DMS153 treated with DMSO at 0.1 percent for 48 hours (cell line): ENCODE measurements around the gene UNC79.

Source experiments
- DNase-seq: peaks from one replicate; lab custom pipeline; 2025; ENCODE audit not compliant: unreplicated experiment; lab: John Stamatoyannopoulos, UW

The UNC79 gene

DNA sequence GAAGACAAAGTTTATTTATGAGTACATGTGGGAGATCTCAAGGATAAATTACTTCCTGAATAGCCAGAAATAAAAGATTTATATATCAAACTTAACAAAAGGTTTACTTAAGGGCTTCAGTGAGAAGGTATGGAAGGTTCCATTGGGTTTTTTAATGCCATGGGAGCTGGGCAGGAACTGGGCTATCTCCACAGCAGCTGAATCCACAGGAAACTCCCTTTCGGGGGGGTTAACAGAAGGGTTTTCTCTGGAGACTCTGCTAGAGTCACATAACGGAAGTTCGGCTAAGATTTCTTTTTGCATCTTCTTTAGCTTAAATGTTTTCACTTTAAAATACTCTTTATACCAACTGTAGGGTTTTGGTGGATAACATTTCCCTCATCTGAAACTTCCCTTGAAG, 113.5 kb downstream of the UNC79 start:
- no peak for DNase-seq

DNA sequence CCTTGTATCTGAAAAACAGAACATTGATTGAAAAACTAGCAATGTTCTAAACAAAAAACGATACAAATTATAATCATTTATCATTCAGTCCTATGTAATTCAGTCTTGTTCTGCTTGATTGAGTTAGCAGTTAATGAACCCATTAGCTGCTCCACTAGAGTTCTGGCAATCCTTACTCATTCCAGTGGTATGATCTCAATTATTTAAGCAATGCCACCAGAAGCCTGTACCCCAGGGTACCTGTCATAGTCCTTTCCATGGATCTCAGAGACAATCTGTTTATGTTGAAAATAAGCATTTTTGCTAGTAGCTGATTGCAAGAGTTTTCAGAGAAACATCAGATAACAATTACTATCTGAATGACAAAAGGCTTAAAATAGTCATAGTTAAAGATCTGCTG, 115.9 kb downstream of the UNC79 start:
- DNase-seq: no peak

DNA sequence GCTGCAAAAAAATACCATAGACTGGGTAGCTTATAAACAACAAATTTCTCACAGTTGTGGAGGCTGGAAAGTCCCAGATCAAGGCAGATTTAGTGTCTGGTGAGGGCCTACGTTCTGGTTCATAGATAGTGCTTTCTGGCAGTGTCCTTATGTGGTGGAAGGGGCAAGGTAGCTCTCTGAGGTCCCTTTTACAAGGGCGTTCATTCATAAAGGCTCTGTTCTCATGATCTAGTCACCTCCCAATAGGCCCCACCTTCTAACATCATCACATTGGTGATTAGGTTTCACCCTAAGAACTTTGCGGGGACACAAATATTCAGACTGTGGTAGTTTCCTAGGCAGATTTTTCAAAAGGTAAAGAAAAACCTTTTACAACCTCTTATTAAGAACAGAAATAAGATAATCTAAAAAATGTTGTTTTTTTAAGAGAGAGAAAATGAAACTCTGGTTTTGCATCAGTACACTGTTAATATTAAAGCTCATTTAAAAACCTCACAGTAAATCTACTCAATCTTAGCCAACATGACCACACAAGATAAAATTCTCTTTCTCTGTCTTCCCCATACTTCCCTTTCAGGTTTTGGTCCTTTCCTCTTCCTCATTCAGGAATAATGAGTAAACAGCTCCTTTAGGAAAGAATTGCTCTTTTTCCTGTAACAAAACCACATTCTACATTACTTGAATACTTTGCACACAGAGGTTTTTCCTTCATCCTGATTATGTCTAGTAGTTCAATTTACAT, 117.5 kb downstream of the UNC79 start:
- no peak for DNase-seq

DNA sequence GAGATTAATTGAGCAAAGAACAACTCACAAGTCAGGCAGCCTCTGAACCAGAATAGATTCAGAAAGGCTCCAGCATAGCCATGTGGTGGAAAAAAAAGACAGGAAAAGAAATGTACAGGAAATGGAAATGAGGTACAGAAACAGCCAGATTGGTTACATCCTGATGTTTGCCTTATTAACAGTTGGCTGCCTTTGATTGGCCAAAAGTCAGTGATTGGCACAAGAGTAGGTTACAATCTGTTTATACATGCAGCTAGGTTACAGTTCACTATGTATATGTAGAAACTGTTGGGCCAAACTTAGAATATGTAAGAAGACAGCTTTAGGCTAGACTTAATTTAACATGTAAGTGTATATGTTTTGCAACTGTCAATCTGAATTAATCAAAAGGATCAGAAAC, 118.9 kb downstream of the UNC79 start:
- no peak for DNase-seq

DNA sequence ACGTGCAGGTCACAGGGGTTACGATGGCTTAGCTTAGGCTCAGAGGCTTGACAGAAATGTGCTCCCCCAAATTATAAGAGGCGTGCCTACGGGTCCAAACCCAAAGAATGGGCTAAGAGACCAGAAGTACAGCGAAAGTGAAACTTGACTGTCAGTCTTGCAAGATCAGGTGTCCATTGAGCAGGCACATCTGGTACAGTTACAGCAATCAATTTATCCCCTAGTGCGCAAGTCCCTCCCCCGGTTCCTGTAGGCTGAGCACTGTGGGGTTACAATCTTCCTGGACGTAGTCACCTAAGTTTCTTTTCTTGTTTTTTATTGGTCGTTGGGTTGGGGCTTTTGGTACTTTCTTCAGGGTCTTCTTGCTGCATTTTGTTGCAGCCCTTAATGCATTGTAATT, 134.2 kb downstream of the UNC79 start:
- no peak for DNase-seq

DNA sequence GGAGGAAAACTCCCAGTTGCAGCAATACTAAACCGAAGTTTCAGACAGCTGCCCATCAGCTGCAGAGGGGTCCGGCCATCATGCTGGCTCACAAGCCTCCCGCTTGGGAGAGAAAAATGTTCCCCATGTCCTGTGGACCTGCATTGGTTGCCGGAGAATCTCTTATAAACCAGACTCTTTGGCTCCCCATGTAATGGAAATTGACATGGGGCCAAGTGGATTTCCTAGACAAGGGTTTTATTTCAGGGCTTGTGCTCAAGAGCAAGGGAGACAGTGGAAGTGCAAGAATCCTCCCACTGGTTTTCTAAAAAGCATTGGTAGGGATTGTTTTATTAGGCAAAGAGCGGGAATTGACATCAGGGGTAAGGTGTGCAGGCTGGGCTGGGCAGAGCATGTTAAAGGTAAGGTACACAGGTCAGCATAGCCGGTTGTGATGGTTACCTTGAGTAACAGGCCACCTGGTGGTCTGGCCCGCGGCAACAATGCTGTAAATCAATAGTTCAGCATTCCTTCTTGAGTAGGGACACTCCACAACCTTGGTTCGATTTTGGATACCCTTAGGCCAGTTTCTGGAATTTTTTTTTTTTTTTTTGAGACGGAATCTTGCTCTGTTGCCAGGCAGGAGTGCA, 135.4 kb downstream of the UNC79 start:
- DNase-seq: no peak

DNA sequence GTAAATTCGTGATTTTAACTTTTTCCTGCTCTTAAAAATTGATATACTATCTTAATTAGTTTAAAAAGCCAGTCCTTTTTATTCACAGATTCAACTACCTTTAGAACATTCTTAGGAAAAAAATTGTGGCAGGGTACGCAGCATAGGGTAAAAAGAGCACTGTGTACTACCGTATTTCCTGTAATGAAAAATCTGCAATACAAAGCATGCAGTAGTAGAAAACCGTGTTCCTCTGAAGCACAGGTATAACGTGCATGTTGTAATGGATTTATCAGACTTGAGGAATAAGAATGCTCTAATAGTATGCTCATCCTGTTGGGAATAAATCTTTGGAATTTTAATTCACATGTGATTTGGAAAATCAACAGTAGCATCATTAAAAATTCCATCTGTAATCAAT, 140.5 kb downstream of the UNC79 start:
- no peak for DNase-seq

DNA sequence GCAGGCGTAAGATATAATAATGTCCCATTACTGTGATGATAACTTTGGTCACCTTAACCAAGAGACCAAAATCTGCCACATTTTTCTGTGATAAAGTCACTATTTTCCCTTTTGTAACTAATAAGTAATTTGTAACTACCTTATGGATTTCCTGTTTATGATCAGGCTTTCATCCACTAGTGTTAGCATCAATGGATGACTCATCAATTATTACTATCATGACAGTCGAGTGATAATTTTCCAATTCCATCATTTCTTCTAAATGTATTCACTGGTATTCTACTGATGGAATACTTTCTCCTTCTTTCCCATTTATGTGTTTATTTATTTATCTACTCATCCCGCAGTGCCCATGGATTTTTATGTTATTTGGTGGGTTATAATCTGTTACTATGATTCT, 148.4 kb downstream of the UNC79 start:
- DNase-seq: no peak

DNA sequence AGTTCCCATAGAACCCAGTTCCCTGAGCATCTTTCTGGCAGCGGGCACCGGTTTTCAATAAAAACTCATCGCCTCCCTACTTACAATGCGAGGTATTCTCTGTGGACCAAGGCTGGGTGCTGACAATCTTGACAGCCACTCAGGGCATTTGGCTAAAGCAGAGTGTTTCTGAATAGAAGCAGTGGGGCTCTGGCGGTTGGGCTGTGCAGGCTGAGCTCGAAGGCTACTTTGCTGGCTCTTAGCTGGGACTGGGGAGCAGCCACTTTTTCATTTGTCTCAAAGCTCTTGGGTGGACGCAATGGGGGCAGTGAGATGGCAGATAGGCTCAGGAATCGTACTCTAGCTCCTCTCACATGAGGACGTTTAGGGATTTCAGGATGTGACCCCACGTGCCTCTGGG, 151.8 kb downstream of the UNC79 start:
- no peak for DNase-seq

DNA sequence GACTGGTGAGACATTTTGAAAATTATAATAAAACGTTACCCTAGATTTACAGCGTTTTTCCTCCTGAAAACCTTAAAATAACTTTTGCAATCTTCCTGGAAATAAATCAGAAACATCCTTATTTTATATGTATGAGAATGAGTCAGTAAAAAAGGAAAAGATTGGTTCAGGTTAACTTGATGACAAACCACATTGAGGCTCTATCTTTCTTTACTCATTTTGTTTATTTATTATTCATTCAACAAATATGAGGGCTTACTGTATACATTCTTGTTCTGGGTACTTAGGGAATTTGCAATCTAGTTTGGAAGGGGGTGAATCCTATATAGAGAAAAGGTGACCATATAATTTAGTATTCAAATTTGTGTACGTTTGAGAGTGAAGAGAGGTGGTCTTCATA, 156.6 kb downstream of the UNC79 start:
- DNase-seq: no peak

DNA sequence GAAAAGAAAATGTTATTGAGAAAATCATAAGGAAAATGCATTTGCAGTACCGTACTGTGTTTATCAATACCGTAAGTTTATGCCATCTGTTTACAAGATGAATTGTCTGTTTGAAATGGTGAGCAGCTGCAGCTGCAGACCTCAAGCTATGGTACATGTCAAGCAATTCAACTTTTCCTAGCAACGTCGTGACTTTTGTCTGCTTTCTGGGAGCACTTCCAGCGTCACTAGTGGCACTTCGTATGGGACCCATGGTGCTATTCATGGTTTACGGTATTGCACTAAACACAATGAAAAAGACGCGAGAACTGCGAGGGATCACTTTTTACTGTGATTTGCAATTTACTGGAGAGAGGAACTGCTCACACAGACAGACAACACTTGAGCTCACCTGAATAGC, 160.8 kb downstream of the UNC79 start:
- no peak for DNase-seq

DNA sequence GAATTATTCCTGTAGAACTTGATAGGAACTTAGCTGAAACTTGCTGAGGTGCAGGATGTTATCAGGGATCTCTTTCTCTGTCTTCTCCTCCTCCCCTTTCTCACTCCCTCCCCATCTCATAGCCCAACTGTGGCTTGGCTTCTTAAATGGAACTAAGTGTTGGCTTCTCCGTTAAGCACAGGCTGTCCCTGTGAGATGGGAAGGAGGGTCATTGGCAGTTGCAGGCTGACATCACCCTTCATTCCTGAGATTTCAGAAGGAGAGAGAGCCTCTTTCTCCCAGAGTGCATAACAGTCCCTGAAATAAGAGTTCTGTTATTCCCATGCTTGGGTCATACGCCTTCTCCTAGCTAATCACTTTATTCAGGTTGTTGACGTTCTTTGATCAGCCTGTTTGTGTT, 162.0 kb downstream of the UNC79 start:
- DNase-seq: no peak

DNA sequence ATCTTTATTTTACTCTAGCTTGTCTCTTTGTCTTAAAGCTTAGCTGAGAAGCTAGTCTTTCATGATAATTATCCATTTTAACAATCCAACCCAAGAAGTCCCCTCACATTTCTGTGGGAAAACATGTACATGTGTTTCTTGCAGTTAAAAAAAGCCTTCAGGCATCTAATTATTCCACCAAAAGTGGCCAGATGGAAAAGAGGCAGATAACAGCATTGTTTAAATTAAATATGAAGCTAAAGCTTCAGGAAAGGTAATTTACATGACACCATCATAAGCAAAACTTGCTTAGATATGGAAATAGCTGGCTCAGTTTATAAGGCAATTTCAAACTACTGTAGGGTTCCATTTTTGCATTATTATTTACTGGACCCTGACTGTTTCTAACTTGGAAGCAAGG, 175.4 kb downstream of the UNC79 start:
- DNase-seq: no peak

DNA sequence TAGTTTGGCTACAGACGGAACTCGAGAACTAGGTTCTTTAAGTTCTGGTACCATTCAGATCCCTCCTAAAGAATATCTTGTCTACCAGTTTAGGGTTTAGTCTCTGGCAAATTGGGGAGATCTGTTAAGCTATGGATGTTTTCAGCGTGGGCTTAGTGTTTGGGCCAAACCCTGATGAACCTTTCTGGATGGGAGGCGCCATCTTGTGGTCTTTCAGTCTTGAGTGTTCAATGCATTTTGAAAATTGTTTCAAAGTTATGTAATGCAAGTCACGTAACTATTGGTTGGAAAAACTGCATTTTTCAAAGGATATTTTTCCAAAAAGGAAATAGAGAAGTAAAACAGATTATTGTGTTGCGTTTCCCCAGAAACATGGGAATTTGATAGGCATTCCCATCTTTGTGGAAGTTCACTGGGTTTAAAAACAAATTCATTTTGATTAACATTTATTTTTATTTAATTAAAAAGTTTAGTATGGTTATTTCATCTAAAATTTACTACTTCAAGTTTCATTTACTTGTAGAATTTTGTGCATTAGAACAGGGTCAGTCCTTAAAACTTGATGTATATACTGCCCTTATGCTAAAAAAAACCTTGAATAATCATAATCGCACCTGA, 188.5 kb downstream of the UNC79 start:
- DNase-seq: peak; percentile 19

DNA sequence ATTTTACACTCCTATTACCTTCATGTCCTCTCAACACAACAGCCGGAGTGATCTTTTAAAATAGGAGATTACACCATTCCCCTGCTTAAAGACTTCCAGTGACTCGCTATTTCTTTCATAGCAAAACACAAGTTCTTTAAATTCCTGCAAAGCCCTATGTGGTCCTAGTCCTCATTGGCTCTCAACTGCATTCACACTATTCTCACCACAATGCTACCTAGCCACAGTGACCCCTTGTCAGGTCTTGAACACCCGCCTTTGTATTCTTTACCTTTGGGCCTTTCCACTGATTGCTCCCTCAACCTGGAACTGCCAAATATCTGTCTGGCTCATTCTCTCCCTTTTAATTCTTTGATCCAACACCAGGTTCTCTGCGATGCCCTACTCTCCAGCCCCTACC, 197.3 kb downstream of the UNC79 start:
- DNase-seq: no peak

DNA sequence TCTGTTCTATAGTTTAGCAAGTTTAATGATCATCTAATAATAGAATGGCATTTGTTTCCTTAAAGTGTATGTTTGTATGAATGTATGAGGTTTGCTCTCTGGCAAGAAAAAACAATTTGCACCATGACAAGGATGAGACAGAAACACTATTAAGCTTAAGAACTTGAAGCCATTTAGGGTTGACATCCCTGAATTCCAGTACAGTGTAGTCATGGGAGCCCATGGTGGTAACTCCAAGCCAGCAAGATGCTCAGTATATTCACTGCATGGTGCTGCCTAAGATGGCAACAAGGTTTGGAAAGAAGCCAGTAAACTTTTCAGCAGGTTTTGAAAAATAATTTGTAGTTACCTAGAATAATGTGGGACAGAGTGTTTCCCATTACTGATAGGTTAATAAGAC, 198.9 kb downstream of the UNC79 start:
- no peak for DNase-seq

DNA sequence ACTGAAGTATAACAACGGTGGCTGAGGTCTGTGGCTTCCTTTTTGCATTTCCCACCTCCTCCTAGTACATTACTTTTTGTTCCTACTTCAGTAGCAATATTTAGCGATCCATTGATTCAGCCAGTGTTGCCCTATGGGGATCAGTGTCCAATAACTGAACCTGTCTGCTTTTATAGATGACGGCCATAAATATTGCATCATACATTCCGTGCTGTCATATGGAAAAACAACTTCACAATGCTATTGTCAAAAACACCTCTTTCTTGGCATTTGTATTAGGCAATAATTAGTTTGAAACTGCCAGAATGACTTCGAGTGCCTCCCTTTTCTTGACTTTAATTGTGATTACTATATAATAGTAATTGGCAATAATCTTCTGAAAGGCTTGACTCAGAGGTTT, 208.1 kb downstream of the UNC79 start:
- DNase-seq: no peak

DNA sequence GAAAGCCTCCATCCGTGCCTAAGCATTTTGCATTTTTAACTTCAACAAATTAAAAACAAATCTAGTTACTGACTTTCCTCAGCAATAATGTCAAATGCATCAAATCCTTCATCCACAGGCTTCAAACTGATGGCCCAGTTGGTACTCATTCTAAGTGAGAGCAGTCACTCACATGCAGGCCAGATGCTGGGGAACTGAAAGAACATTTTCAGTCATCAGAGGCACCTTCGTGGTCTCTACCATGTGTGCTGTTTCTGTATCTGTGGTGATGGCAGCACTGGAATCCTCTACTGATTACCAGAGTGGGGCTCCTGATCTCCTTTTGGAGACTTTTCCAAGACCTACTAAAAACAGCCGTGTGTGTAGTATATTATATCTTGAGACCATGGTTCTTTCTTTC, 212.4 kb downstream of the UNC79 start:
- DNase-seq: no peak

DNA sequence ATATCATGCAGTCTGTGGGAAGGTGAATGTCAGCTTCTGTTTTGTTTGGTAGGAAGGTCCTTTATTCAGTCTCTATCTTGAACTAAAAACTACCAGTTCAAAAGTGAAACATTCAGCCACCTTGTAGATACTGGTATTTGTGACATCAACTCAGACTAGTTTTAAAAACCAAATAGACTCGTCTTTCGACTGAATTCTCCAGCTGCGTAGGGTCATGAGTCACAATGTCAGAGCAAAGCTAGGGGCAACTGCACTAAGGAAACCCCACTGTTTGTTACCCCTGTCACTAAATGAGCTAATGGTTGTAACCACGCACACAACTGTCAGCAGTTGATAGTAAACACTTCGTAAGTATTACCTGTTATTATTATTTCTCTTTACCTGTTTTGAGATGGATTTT, 212.9 kb downstream of the UNC79 start:
- DNase-seq: no peak

DNA sequence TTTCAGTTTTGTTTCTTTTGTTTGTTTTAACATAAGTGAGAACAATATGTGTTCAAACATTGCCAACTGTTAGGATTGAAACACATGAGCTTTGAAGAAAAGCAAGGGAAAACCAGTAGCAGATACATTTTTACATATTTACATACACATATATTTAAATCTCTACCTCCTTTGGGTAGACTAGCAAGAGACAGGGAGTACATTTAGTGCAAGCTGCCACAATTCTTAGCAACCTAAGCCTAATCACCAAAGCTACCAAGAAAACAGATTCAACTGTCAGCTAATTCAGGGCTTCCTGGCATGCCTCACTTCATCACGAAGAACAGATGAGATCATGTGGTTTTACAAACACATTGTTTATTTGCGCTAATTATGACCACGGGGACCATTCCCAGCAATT, 214.5 kb downstream of the UNC79 start:
- DNase-seq: no peak

DNA sequence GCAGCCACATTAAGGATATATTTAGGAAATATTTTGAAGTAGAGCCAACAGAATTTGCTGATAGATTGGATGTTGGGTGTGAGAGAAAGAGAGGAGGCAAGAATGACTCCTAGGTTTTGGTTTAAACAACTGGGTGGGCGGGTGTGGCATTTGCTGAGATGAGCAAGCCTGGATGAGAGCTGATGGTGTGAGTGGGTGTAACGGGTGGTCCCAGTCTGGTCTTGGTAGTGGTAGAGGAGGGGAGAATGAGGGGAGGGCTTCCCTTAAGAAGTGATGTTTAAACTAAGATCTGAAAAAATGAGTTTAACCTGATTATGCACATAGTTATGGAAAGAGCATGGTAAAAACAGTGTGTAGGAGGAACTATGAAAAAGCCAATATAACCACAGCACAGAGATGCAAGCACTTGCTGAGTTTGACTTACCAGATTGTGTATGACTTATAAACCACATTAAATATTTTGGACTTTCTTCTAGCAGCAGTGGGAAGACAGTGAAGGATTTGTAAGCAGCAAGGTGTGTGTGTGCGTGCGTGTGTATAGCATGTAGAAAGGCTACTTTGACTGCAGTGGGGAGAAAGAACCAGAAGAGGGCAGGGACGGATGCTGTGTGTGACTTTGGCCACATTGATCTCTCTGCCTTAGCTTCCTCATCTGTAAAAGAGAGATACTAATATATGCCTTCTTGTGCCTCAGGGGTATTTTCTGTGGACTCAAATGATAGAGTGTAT, 217.9 kb downstream of the UNC79 start:
- DNase-seq: no peak

DNA sequence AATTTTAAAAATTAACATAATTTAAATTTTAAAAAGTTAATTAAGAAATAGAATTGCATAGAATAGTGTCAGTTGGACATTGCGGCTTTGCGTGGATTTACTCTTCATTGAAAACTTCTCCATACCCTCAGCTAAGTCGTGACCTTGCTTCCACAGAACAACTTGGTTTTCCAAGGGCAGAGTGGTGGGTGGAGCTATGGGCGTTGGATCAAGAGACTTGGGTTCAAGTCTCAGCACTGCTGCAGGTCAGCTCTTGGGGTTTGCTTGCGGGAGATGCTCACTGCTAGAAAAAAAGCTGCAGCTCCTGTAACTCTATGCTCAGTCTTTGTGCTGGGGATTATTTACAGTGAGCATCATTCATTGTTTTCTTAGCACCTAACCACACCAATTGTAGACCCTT, 223.9 kb downstream of the UNC79 start:
- DNase-seq: no peak
